ENCODE measurements around the gene FRMD3. TPM values are rescaled to one million over a fixed set of nuclear protein-coding genes. Genes with fewer than 3 reads are reported as not detected.

The FRMD3 gene
- total RNA-seq, 1 experiment from 2014 or later, result 3.9 TPM

DNA sequence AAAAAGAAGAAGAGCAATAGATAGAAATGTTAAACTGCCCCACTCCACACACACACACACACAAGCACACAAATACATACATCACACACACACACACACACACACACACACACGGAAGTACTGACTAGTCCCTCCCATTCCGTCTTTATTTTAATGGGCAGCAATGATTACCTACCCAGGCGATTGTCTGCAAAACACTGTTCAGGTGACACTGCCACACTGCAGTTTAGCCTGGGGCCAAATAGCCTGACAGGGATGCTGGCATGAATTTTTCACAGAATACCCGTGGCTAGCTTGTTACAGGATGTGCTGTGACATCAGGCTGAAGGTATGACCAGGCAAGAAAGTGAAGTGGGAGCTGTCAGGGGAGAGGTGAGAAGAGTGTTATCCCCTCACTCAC, 86.9 kb downstream of the FRMD3 start:
- Histone ChIP-seq H3K4me3 (ENCODE audit: low read length) (no peak overlapping the region), H3F3A (ENCODE audit: low read length, unreplicated experiment) (no peaks in the 10 kb centered on the region), H3K9ac (ENCODE audit: low read length) (no peak overlapping the region), H3K9me2 (replicated peaks; ENCODE audit: low read length) (no peaks in the 10 kb centered on the region), H4K20me1 (ENCODE audit: low read length) (no peaks in the 10 kb centered on the region), H3K79me2 (ENCODE audit: low read length) (no peaks in the 10 kb centered on the region), H2AFZ (ENCODE audit: low read length) (no peak overlapping the region), H3K9me3 (ENCODE audit: low read length) (no peaks in the 10 kb centered on the region), H3K36me3 (ENCODE audit: low read depth, low read length) (no peaks in the 10 kb centered on the region), H3K4me1 (ENCODE audit: insufficient read depth, low read length) (peaks cover 3% of the 10 kb centered on the region; the same call in 1 of the 2 replicates), H3K27ac (ENCODE audit: low read length) (no peak overlapping the region), H3K27me3 (ENCODE audit: low read length) (no peaks in the 10 kb centered on the region), H3K4me2 (ENCODE audit: low read length) (no peak overlapping the region)
- no TSS peak for BruUV-seq (replicated peaks)
- intact Hi-C loops (cut with micrococcal nuclease), result no loop called here
- ChIA-PET POLR2A (ENCODE audit: unreplicated experiment) (no interaction called here), CTCF (no interaction called here)
- peak; percentile 65 for ATAC-seq
- DNase-seq, result peak; percentile 59
- TF ChIP-seq EZH2 (IDR thresholded peaks at IDR 0.05; ENCODE audit: low read length, unreplicated experiment), result no peak
- TF ChIP-seq EZH2phosphoT487 (IDR thresholded peaks at IDR 0.05; ENCODE audit: borderline replicate concordance, low read length), result no peak

DNA sequence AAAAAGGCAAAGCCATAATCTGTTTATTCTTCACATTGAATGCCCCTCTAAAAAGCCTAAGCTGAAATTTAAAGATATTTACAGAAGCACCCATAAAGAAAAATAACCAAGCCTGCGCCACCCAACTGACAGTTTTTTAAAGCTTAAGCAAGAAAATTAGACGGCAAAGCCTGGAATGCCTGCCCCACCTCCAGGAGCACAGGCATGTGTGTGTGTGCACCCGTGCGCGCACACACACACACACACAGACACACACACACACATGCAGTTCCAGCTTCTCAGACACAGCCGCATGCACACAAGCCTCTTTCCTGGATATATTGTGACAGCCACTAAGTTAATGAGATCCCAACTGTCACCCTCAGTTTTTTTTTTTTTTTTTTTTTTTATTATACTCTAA, 88.2 kb downstream of the FRMD3 start:
- H3F3A ChIP-seq (ENCODE audit: low read length, unreplicated experiment), result no peaks in the 10 kb centered on the region
- ChIA-PET CTCF (no interaction called here), POLR2A (ENCODE audit: unreplicated experiment) (no interaction called here)
- H3K36me3 ChIP-seq (ENCODE audit: low read depth, low read length), result no peaks in the 10 kb centered on the region
- H3K4me1 ChIP-seq (ENCODE audit: insufficient read depth, low read length), result peaks cover 3% of the 10 kb centered on the region; the same call in 1 of the 2 replicates
- no peak overlapping the region for H3K27ac ChIP-seq (ENCODE audit: low read length)
- no peak for DNase-seq
- TF ChIP-seq EZH2 (IDR thresholded peaks at IDR 0.05; ENCODE audit: low read length, unreplicated experiment), result no peak
- TF ChIP-seq, protein P1, sequence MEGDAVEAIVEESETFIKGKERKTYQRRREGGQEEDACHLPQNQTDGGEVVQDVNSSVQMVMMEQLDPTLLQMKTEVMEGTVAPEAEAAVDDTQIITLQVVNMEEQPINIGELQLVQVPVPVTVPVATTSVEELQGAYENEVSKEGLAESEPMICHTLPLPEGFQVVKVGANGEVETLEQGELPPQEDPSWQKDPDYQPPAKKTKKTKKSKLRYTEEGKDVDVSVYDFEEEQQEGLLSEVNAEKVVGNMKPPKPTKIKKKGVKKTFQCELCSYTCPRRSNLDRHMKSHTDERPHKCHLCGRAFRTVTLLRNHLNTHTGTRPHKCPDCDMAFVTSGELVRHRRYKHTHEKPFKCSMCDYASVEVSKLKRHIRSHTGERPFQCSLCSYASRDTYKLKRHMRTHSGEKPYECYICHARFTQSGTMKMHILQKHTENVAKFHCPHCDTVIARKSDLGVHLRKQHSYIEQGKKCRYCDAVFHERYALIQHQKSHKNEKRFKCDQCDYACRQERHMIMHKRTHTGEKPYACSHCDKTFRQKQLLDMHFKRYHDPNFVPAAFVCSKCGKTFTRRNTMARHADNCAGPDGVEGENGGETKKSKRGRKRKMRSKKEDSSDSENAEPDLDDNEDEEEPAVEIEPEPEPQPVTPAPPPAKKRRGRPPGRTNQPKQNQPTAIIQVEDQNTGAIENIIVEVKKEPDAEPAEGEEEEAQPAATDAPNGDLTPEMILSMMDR (conservative IDR thresholded peaks at IDR 0.05; ENCODE audit: low read depth, low read length), result no peak
- TF ChIP-seq EZH2phosphoT487 (IDR thresholded peaks at IDR 0.05; ENCODE audit: borderline replicate concordance, low read length), result no peak
- H4K20me1 ChIP-seq (ENCODE audit: low read length), result no peaks in the 10 kb centered on the region
- ATAC-seq, result no peak
- no peaks in the 10 kb centered on the region for H3K9me2 ChIP-seq (replicated peaks; ENCODE audit: low read length)
- no peaks in the 10 kb centered on the region for H3K9me3 ChIP-seq (ENCODE audit: low read length)
- no peak overlapping the region for H2AFZ ChIP-seq (ENCODE audit: low read length)
- no peaks in the 10 kb centered on the region for H3K27me3 ChIP-seq (ENCODE audit: low read length)
- H3K9ac ChIP-seq (ENCODE audit: low read length), result no peak overlapping the region
- no peak overlapping the region for H3K4me3 ChIP-seq (ENCODE audit: low read length)
- intact Hi-C loops (cut with micrococcal nuclease), result no loop called here
- no peaks in the 10 kb centered on the region for H3K79me2 ChIP-seq (ENCODE audit: low read length)
- no TSS peak for BruUV-seq (replicated peaks)
- H3K4me2 ChIP-seq (ENCODE audit: low read length), result no peak overlapping the region

DNA sequence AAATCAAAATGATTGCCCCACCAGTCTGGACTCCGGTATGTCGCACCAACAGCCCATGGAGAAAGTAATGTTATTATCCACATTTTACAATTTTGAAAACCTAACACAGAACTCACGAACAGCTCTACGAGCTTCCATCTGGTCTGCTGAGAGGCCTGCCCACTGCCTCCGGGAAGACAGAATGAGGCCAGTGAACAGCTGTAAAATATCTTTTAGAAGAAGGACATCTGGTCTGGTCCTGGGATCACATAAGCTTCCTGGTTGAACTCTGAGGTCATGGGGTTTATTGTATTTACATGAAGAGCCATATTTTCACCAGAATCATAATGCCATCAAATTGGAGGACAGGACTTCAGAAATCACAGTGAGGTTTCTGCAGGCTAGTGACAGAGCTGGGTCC, 89.0 kb downstream of the FRMD3 start:
- BruUV-seq (replicated peaks), result no TSS peak
- ATAC-seq (no peak), DNase-seq (no peak)
- Histone ChIP-seq H3K27ac (ENCODE audit: low read length) (no peak overlapping the region), H4K20me1 (ENCODE audit: low read length) (no peaks in the 10 kb centered on the region), H3K4me1 (ENCODE audit: insufficient read depth, low read length) (peaks cover 3% of the 10 kb centered on the region; the same call in 1 of the 2 replicates), H3K79me2 (ENCODE audit: low read length) (no peaks in the 10 kb centered on the region), H3K9me3 (ENCODE audit: low read length) (no peaks in the 10 kb centered on the region), H3K4me2 (ENCODE audit: low read length) (no peak overlapping the region), H3K9me2 (replicated peaks; ENCODE audit: low read length) (no peaks in the 10 kb centered on the region), H3K4me3 (ENCODE audit: low read length) (no peak overlapping the region), H3F3A (ENCODE audit: low read length, unreplicated experiment) (no peaks in the 10 kb centered on the region), H3K9ac (ENCODE audit: low read length) (no peak overlapping the region), H2AFZ (ENCODE audit: low read length) (no peak overlapping the region), H3K36me3 (ENCODE audit: low read depth, low read length) (no peaks in the 10 kb centered on the region), H3K27me3 (ENCODE audit: low read length) (no peaks in the 10 kb centered on the region)
- ChIA-PET POLR2A (ENCODE audit: unreplicated experiment) (no interaction called here), CTCF (no interaction called here)
- no peak for TF ChIP-seq EZH2phosphoT487 (IDR thresholded peaks at IDR 0.05; ENCODE audit: borderline replicate concordance, low read length)
- TF ChIP-seq, protein P1 (conservative IDR thresholded peaks at IDR 0.05; ENCODE audit: low read depth, low read length), result no peak
- TF ChIP-seq EZH2 (IDR thresholded peaks at IDR 0.05; ENCODE audit: low read length, unreplicated experiment), result no peak
- intact Hi-C loops (cut with micrococcal nuclease), result no loop called here
